Ureter (tissue), 1 donor: Measurements from ENCODE around the gene SPATA16. TPM values are rescaled to one million over a fixed set of nuclear protein-coding genes. Genes with fewer than 3 reads are reported as not detected.
"Not testable (repeated sequence)": the region's sequence is repeated elsewhere in the genome, so short reads cannot be mapped to it uniquely, and the experiment has no call there.

ENCODE experiments used
- DNase-seq: peaks from one replicate; pipeline ENCODE4 v3.0.0-alpha.2; 2020; ENCODE audit warnings: low spot score
- total RNA-seq: library from RNA; stranded (reverse); gene quantifications from one replicate; pipeline ENCODE4 v1.2.4, GENCODE V29; 2023
- donor health status: DM: yes; HTN: yes; CAD: no.

SPATA16 gene
- total RNA-seq, 1 donor from 2014 or later = not detected

DNA sequence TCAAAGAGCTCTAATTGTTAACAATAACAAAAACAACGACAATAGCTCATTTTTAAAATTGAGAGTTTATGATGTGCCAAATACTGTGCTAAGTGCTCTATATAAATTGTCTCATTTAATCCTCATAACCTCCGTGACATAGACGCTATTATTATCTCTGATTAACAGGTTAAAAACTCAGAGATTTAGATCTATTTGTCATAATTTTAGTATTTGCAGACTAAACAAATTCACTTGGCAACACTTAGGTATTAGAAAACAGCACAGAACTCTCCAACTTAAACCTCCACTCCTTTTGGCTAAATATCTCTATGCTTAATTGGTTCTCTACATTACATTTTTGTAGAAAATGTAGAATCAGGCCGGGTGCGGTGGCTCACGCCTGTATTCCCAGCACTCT lies 136.4 kb downstream of the SPATA16 start:
- DNase-seq = no peak

GRCh38 chr3:173003956-173004355 lies 137.1 kb downstream of the SPATA16 start:
- DNase-seq = no peak

DNA sequence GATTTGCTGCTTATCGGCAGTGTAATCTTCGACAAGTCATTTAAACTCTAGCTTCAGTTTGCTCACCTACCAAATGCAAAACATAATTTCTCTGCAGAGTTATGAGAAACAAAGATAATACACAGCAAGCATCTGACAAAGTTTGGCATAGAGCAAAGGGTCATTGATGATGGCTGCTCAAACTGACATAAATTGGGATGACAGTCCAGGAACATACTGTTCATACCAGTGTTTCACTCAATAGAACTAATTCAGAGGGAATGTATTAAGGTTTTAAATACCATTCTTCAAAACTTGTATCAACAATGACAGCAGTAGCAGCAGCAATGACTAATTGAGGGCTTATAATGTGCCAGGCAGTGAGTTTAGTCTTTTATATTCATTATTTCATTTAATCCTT lies 137.6 kb downstream of the SPATA16 start:
- DNase-seq = no peak

- no peak for DNase-seq
Observed at GRCh38 chr3:173001622-173002021, 139.4 kb downstream of the SPATA16 start.

DNA sequence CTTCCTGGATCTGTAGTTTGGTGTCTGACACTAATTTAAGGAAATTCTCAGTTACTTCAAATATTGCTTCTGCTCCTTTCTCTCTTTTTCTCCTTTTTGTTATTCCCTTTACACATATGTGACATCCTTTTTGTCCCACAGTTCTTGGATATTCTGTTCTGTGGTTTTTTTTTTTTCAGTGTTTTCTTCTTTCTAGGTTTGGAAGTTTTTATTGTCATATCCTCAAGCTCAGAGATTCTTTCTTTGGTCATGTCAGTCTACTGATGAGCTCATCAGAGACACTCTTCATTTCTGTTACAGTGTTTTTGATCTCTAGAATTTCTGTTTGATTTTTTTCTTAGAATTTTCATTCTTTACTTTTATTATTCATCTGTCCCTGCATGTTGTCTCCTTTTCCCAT lies 140.5 kb downstream of the SPATA16 start:
- no peak for DNase-seq

DNA sequence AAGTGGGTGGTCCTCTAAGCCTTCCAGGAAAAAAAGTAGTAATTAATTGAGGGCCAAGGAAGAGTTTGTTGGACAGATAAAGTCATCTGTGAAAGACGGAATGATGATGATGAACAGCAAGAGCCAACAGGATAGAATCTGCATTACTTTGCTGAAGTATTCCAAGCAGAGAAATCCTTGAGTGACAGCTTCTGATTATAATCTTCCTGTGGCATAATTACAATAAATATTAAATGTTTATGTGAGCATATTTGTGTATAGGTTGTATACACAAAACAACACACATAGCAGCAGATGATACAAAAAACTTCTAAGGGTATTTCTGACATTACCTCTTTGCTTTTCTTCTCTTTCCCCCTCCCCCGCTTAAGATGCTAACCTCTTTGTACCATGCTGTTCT lies 147.6 kb downstream of the SPATA16 start:
- no peak for DNase-seq

DNA sequence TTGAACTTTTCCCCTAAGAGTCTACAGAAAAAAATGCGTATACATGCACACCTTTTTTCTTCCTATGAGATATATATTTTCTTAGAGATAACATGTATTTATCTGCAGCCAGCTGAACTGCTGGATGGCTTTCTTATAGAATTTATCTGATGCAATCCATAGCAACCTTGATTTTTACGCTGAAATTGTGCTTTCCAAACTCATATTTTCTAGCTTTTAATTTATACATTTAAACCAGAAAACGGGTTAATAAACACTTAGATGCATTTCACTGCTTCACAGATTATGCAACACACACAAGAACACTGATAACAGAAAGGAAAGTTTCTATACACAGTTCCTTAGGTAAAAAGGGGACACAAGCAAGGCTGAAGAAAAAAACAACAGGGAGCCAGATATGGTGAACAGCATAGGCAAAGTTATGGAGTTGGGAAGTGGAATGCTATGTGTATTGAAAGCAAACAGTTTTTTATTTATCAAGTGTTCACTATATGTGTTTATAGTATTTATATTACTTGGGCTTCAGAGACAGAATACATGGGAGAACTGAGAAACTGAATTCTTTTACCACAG lies 149.5 kb downstream of the SPATA16 start:
- no peak for DNase-seq

- no peak for DNase-seq
Observed at GRCh38 chr3:172989373-172989772, 151.7 kb downstream of the SPATA16 start.

GRCh38 chr3:172987273-172987672 lies 153.8 kb downstream of the SPATA16 start:
- DNase-seq = no peak

- DNase-seq = no peak
Observed at GRCh38 chr3:172984914-172985313, 156.1 kb downstream of the SPATA16 start.

GRCh38 chr3:172982736-172983364 lies 158.2 kb downstream of the SPATA16 start:
- DNase-seq = no peak

- no peak for DNase-seq
Observed at GRCh38 chr3:172981407-172981983, 159.5 kb downstream of the SPATA16 start.

GRCh38 chr3:172980849-172981248 lies 160.2 kb downstream of the SPATA16 start:
- DNase-seq = no peak

DNA sequence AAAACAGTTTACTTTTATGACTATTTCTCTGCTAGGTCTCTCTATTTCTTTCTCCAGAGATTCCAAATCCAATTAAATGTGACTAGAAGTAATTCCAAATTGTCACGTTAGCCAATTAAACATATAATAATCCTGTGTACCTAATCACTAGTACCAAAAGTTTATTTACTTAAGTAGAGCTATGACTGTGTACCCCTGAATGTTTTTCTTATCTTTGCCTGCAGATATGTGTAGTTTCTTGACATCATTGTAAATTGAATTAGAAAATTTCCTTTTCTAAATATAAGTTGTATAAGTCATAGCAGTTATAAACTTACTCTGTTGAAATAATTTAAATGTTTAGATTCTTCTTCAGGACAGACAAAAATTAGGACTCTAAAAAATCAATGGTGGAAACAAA lies 163.3 kb downstream of the SPATA16 start:
- no peak for DNase-seq

- DNase-seq = no peak
Observed at GRCh38 chr3:172974969-172975368, 166.1 kb downstream of the SPATA16 start.

GRCh38 chr3:172973799-172974198 lies 167.2 kb downstream of the SPATA16 start:
- DNase-seq = no peak

DNA sequence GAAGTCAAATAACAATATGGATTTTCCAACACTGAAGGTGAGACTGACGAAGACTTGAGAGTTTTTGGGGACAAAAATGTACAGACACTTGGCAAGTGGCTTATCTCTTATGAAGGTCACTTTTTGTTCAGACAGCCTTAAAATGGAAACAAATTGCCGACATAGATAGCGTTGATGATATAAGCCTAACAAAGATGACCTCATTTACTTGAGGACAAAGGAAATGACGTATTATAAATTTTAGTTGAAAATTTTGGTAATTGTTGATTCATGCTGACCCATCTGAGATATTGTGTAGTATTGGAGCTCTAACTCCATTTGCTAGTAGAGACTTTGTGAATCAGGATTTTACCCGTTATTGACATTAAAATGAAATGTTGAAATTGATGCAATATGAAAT lies 168.3 kb downstream of the SPATA16 start:
- no peak for DNase-seq

GRCh38 chr3:172972067-172972466 lies 169.0 kb downstream of the SPATA16 start:
- no peak for DNase-seq

DNA sequence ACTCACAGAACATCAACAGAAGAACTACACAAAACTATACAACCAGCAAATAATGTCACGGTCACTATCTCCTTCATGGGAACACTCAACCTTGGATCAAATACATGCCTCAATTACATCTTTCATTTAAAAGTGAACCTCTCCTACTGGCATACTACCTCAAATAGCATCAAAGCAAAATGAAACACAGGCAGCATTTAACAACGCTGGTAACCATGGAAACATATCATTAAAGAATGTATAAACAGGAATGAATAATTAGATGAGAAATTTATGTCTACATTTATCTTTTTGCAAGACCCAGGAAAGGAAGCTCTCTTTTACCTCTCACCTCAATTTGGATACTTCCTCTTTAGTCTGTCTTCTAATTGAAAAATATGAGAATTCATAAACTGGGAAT lies 172.4 kb downstream of the SPATA16 start:
- DNase-seq = no peak

GRCh38 chr3:172965256-172965655 lies 175.8 kb downstream of the SPATA16 start:
- no peak for DNase-seq

GRCh38 chr3:172960626-172961182 lies 180.3 kb downstream of the SPATA16 start:
- DNase-seq = not testable (repeated sequence)

DNA sequence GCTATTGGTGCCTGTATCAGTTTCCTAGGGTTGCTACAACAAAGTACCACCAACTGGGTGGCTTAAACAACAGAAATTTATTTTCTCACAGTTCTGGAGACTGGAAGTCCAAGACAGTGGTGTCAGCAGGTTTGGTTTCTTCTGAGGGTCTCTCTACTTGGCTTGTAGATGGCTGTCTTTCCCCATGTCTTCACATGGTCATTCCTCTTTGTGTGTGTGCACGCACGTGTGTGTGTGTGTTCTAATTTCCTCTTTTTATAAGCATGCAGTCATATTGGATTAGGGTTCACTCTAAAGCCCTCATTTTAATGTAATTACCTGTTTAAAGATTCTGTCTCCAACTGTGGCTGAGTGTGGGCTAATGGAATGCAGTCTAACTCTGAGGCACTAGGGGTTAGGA lies 182.5 kb downstream of the SPATA16 start:
- no peak for DNase-seq

GRCh38 chr3:172953571-172953970 lies 187.5 kb downstream of the SPATA16 start:
- no peak for DNase-seq
